Brain pericyte (primary cell): ENCODE results near the gene MRPL39.
"Not testable (repeated sequence)": the region's sequence is repeated elsewhere in the genome, so short reads cannot be mapped to it uniquely, and the experiment has no call there.

ENCODE experiments used
- DNase-seq: peaks from one replicate; pipeline ENCODE4 v3.0.0-alpha.2; 2012; ENCODE audit warnings: low read depth, low spot score

The MRPL39 gene

GRCh38 chr21:25607151-25608043 lies at the start of gene MRPL39:
Gene MRPL39 (minus strand): TSS chr21:25607481. CDS start chr21:25607475, 6 bp downstream.
- peak; percentile 54 for DNase-seq

GRCh38 chr21:25656412-25656811 lies 49.1 kb upstream of the MRPL39 start:
- no peak for DNase-seq

- DNase-seq: no peak
Observed at GRCh38 chr21:25649146-25649545, 41.9 kb upstream of the MRPL39 start.

DNA sequence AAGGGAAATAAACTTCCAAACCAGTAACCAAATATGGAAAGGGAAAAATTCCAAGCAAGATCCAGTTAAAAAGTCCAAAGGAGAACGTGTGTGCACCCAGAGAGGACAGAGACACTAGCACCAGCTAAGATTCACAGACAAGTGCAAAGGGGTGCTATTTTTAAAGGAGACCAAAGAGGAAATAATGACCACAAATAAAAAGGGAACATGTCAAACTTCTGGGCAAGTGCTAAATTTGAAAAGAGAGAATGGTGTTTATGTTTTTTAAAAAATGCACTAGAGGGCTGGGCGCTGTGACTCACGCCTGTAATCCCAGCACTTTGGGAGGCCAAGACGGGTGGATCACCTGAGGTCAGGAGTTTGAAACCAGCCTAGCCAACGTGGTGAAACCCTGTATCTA lies 40.4 kb upstream of the MRPL39 start:
- DNase-seq: no peak

- no peak for DNase-seq
Observed at GRCh38 chr21:25646474-25646873, 39.2 kb upstream of the MRPL39 start.

GRCh38 chr21:25643486-25643885 lies 36.2 kb upstream of the MRPL39 start:
- DNase-seq: no peak

DNA sequence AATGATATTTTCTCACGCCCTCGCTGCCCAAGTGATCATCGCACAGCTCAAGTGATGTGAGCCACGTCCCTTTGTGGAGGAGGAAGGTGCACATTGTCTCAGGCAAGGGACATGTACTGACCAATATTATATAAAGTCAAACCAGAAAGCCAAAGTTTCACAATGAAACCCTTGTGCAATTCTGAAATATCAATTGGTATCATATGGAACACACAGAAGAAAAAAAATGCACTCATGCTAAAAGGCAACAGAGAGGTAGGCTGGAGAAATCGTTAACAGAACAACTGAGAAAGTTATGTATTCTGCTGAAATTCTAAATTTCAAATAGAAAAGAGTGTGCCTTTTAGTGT lies 33.6 kb upstream of the MRPL39 start:
- no peak for DNase-seq

DNA sequence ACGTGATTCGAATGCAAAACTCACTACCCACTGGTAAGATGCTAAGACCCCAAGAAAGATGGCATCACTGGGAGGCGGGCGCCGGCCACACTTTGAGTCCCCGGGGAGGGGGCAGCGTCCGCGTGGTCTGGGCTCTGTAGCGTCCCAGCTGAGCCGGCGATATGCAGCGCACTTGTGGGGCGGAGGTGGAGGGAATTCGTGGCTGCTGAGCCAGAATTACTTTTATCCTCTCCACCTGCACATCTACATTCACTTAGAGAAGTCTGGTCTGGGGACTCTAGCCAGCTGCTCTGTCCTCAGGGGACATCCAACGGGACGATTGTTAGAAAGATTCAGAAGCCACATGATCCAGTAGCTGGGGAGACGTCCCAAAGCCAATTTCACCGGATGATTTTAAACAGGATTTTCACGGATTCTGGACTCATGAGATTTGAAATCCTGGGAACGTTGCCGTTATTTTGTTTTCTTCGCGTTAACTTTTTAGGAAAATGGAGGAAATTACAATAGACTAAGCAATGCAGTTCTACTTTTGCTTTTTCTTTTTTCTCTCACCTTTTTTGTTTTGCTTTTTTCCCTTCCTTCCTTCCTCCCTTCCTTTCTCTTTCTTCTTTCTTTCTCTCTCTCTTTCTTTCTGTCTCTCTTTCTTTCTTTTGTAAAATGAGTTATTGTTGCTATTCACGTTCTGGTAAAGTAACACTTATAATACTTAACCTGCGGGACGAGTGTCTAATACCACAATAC lies 33.1 kb upstream of the MRPL39 start:
- no peak for DNase-seq

DNA sequence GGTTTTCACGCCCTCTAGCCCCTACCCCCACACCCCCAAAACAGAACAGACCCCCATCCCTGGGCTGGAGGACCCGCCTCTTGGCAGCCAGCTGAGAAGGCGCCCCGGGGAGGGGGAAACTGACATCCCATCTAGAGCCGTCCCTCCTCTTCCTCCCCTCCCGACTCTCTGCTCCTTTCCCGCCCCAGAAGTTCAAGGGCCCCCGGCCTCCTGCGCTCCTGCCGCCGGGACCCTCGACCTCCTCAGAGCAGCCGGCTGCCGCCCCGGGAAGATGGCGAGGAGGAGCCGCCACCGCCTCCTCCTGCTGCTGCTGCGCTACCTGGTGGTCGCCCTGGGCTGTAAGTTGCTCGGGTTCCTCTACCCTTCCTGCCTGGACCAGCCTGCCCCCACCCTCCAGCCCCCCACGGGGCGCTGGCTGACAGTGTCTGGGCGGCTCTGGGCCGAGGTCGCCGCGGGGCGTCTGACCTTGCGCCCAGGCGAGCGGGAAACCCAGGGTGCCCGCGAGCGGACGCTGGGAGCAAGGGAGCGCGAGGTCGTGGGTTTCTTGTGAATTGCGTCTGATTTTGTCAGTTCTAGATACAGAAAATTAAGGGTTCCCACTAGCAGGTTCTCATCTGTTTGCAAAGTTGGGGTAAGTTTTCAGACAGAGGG lies 32.4 kb upstream of the MRPL39 start:
- DNase-seq: no peak

DNA sequence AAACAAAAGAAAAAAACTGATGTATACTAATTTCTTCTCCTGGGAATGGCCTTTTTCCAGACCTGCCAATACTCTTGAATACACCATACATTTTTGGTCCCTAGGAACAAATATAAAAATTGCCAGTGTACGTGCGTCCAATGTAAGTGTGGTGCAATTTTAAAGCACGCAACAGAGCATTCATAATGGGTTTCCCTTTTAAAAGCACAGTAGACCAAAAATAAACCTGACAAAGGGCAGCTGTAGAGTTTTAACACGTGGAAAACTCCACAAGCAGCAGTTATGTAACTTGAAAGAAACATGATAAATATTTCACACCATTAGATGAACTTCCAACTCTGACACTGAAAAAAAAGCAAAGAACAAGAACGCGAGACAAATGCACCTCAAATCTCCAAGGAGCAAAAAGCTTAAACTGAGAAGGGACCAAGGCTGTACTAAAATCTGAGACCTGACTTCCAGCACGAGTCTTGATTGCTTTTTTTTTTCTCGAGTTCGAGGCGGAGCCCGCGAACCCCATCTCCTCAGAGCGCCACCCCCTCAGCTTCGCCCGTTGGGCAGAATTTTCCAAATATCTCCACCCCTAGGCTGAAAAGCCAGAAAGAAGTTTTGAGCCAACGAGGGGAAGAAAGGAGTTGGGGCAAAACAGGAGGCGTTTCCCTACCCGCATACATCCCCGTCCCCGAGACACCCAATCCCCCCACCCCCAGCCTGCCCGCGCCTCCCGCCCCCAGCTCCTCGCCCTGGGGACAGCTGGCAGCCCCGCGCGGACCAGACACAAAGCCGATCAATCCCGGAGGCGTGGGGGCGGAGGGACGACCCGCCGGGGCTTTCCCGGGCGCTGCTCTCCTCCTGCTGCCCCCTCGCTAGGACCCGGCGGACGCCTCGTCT lies 31.6 kb upstream of the MRPL39 start, which contains the start of gene JAM2:
TSS of gene JAM2 (plus strand) at position 599 of the 891 bp plus-strand sequence. CDS start 564 bp downstream, outside the sequence.
- DNase-seq: no peak

GRCh38 chr21:25637851-25638659 lies 30.8 kb upstream of the MRPL39 start:
- DNase-seq: no peak

- DNase-seq: no peak
Observed at GRCh38 chr21:25636727-25637126, 29.4 kb upstream of the MRPL39 start.

DNA sequence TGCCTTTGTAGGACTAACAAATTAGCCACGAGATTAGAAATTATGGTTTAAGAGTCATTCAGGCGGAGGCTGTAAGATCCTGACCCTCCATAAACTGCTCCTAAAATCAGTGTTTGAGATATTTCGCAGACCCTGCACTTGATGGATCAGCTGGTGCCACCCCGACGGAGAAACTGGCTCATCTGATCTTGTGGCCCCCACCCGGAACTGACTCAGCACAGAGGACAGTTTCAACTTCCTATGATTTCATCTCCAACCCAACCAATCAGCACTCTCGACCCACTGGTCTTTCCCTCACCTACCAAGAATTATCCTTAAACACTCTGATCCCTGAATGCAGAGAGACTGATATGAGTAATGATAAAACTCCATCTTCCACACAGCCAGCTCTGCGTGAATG lies 28.0 kb upstream of the MRPL39 start:
- no peak for DNase-seq

- DNase-seq: no peak
Observed at GRCh38 chr21:25632296-25632695, 25.0 kb upstream of the MRPL39 start.

DNA sequence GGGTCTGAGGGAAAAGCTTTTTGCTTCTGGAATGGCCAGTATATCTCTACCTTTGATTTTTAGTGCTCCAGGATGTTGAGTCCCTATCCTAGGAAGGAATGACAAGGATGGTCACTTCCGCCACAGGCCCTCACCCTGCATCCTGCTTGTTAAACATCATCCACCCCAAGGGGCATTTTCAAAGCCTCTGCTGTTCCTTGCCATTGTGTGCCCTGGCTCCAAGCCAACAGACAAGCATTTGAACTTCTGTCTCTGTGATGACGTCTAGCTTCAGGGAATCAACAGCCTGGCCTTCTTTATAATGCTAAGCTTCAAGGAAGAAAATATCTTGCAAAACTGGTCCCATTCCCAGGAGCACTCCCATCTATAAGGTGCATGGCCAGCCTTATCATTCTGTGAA lies 19.5 kb upstream of the MRPL39 start:
- DNase-seq: no peak

DNA sequence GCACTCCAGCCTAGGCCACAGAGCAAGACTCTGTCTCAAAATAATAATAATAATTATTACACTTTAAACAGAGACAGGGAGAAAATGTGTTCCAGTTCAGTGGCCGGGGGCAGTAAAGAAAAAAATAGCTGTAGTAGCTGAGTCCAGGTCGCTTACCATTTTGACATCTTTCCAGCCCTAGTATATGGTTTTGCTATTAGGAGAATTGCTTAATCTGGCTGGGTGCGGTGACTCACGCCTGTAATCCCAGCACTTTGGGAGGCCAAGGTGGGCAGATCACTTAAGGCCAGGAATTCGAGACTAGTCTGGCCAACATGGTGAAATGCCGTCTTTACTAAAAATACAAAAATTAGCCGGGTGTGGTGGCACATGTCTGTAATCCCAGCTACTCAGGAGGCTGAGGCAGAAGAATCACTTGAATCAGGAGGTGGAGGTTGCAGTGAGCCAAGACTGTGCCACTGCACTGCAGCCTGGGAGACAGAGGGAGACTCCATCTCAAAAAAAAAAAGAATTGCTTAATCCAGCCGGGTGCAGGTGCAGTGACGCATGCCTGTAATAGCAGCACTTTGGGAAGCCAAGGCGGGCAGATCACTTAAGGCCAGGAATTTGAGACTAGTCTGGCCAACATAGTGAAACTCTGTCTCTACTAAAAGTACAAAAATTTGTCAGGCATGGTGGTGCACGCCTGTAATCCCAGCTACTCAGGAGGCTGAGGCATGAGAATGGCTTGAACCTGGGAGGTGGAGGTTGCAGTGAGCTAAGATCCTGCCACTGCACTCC lies 18.7 kb upstream of the MRPL39 start:
- DNase-seq: not testable (repeated sequence)

- no peak for DNase-seq
Observed at GRCh38 chr21:25625036-25625435, 17.8 kb upstream of the MRPL39 start.

- DNase-seq: no peak
Observed at GRCh38 chr21:25624511-25624910, 17.2 kb upstream of the MRPL39 start.

GRCh38 chr21:25619198-25619597 lies 11.9 kb upstream of the MRPL39 start:
- no peak for DNase-seq

GRCh38 chr21:25615880-25616279 lies 8.6 kb upstream of the MRPL39 start:
- DNase-seq: no peak
